IMR-90 (cell line): ENCODE measurements around the gene JPT2. TPM values are rescaled to one million over a fixed set of nuclear protein-coding genes. Genes with fewer than 3 reads are reported as not detected.

ENCODE experiments used
- ATAC-seq: fragments of 200-7000 bp; cut with Tn5 transposase; 2 replicates; pipeline ENCODE4 v1.9.1; 2020; ENCODE audit warnings: low read depth, mild to moderate bottlenecking, moderate library complexity
- BruUV-seq: library from RNA; stranded (reverse); fragments of 400-500 nt; replicated peaks from 2 replicates; lab custom pipeline; 2021; lab: Mats Ljungman, UMichigan
- CTCF ChIA-PET: fragments of 300-600 bp; formaldehyde crosslinking; extraction: SDS; loops from one replicate; lab custom pipeline; 2021; ENCODE audit warnings: antibody characterized with exemption; lab: Yijun Ruan, JAX
- POLR2A ChIA-PET: fragments of 300-600 bp; sonication (Branson Sonifier 250); formaldehyde crosslinking; loops from one replicate; lab custom pipeline; 2022; ENCODE audit warnings: antibody characterized with exemption; ENCODE audit not compliant: unreplicated experiment; lab: Charles Lee
- DNase-seq: peaks from one replicate; pipeline ENCODE4 v3.0.0; 2013
- H2AFZ ChIP-seq: replicated peaks from 2 replicates; pipeline ENCODE3; 2013; ENCODE audit warnings: low read length, mild to moderate bottlenecking; ENCODE audit not compliant: poor library complexity
- H2AK5ac ChIP-seq: 2 replicates; pipeline ENCODE4 v1.6.1; 2013; ENCODE audit warnings: low read depth, low read length, inconsistent platforms
- H2AK9ac ChIP-seq: replicated peaks from 2 replicates; pipeline ENCODE3; 2013; ENCODE audit warnings: mild to moderate bottlenecking, low read depth, low read length, moderate library complexity; ENCODE audit not compliant: poor library complexity
- H2BK120ac ChIP-seq: 2 replicates; pipeline ENCODE4 v1.6.1; 2013; ENCODE audit warnings: low read depth, low read length, inconsistent platforms
- H2BK15ac ChIP-seq: 3 replicates; pipeline ENCODE4 v1.6.1; 2013; ENCODE audit warnings: low read depth, low read length, inconsistent platforms
- H2BK20ac ChIP-seq: 2 replicates; pipeline ENCODE4 v1.6.1; 2013; ENCODE audit warnings: low read depth, mild to moderate bottlenecking, inconsistent platforms, low read length, moderate library complexity
- H2BK5ac ChIP-seq: 2 replicates; pipeline ENCODE4 v1.6.1; 2013; ENCODE audit warnings: mild to moderate bottlenecking, low read depth, low read length, inconsistent platforms; ENCODE audit not compliant: poor library complexity, severe bottlenecking
- H3K14ac ChIP-seq: replicated peaks from 2 replicates; pipeline ENCODE4 v1.6.1; 2013; ENCODE audit warnings: low read depth, low read length, inconsistent platforms
- H3K18ac ChIP-seq: 2 replicates; pipeline ENCODE4 v1.6.1; 2013; ENCODE audit warnings: low read depth, low read length, control low read depth
- H3K23ac ChIP-seq: 2 replicates; pipeline ENCODE4 v1.6.1; 2013; ENCODE audit warnings: low read depth, low read length, inconsistent platforms
- H3K27ac ChIP-seq: 2 replicates; pipeline ENCODE4 v1.5.1; 2013; ENCODE audit warnings: mild to moderate bottlenecking, control low read depth, low read length; ENCODE audit not compliant: insufficient read depth
- H3K27me3 ChIP-seq: 2 replicates; pipeline ENCODE4 v1.6.1; 2013; ENCODE audit warnings: low read length; ENCODE audit not compliant: control insufficient read depth, insufficient read depth
- H3K36me3 ChIP-seq: 2 replicates; pipeline ENCODE4 v1.6.1; 2013; ENCODE audit warnings: low read length, mixed read lengths; ENCODE audit not compliant: control insufficient read depth, insufficient read depth
- H3K4ac ChIP-seq: 2 replicates; pipeline ENCODE4 v1.6.1; 2013; ENCODE audit warnings: low read depth, low read length, inconsistent platforms
- H3K4me1 ChIP-seq: 2 replicates; pipeline ENCODE4 v1.6.1; 2013; ENCODE audit warnings: low read length, mixed read lengths; ENCODE audit not compliant: control insufficient read depth, insufficient read depth
- H3K4me2 ChIP-seq: 2 replicates; pipeline ENCODE4 v1.6.1; 2013; ENCODE audit warnings: low read depth, mild to moderate bottlenecking, control low read depth, low read length, moderate library complexity
- H3K4me3 ChIP-seq: 2 replicates; pipeline ENCODE4 v1.5.1; 2013; ENCODE audit warnings: low read depth, mild to moderate bottlenecking, control low read depth, low read length, moderate library complexity; ENCODE audit not compliant: insufficient read depth
- H3K56ac ChIP-seq: 2 replicates; pipeline ENCODE4 v1.6.1; 2013; ENCODE audit warnings: low read length, inconsistent platforms; ENCODE audit not compliant: insufficient read depth; ENCODE audit errors: extremely low read depth
- H3K79me1 ChIP-seq, 2 experiments: 2 replicates each; pipeline ENCODE4 v1.6.1; 2013; ENCODE audit warnings: low read length in 2 of 2, inconsistent platforms in 1 of 2, low read depth in 1 of 2
- H3K9ac ChIP-seq: 2 replicates; pipeline ENCODE4 v1.6.1; 2013; ENCODE audit warnings: low read depth, low read length, control low read depth
- H3K9me1 ChIP-seq: 2 replicates; pipeline ENCODE4 v1.6.1; 2013; ENCODE audit warnings: low read length, inconsistent platforms; ENCODE audit not compliant: insufficient read depth
- H3K9me3 ChIP-seq: 2 replicates; pipeline ENCODE4 v1.6.1; 2013; ENCODE audit warnings: low read length; ENCODE audit not compliant: control insufficient read depth, insufficient read depth
- H4K20me1 ChIP-seq: 2 replicates; pipeline ENCODE4 v1.6.1; 2013; ENCODE audit warnings: low read length, inconsistent platforms; ENCODE audit not compliant: insufficient read depth
- H4K5ac ChIP-seq: 2 replicates; pipeline ENCODE4 v1.6.1; 2013; ENCODE audit warnings: mild to moderate bottlenecking, low read depth, low read length, control low read depth
- H4K8ac ChIP-seq, 2 experiments: 2 replicates each; pipeline ENCODE4 v1.6.1; 2013; ENCODE audit warnings: low read depth in 2 of 2, low read length in 2 of 2, control low read depth in 1 of 2, inconsistent platforms in 1 of 2
- H4K91ac ChIP-seq: 2 replicates; pipeline ENCODE4 v1.6.1; 2013; ENCODE audit warnings: low read depth, low read length, inconsistent platforms; ENCODE audit not compliant: insufficient read depth
- BHLHE40 ChIP-seq: fragments of 150-350 bp; IDR thresholded peaks from 2 replicates; pipeline ENCODE4 v1.6.1; 2016; ENCODE audit warnings: mild to moderate bottlenecking, low read depth, low read length
- CEBPB ChIP-seq: IDR thresholded peaks from 2 replicates; pipeline ENCODE4 v1.6.1; 2012; ENCODE audit warnings: low read depth, low read length, improper control_type of control experiment
- CHD1 ChIP-seq: IDR thresholded peaks from 2 replicates; pipeline ENCODE4 v1.6.1; 2012; ENCODE audit warnings: low read depth, low read length, improper control_type of control experiment
- CTCF ChIP-seq: conservative IDR thresholded peaks from 2 replicates; pipeline ENCODE4 v1.5.1; 2012; ENCODE audit warnings: mild to moderate bottlenecking, low read depth, low read length, improper control_type of control experiment
- ELK1 ChIP-seq: fragments of 150-350 bp; IDR thresholded peaks from 2 replicates; pipeline ENCODE4 v1.6.1; 2016; ENCODE audit warnings: low read depth, mild to moderate bottlenecking, low read length, moderate library complexity, borderline replicate concordance
- FOS ChIP-seq: fragments of 150-350 bp; IDR thresholded peaks from 2 replicates; pipeline ENCODE4 v1.6.1; 2016; ENCODE audit warnings: low read depth, low read length
- MAFK ChIP-seq: IDR thresholded peaks from 2 replicates; pipeline ENCODE4 v1.6.1; 2012; ENCODE audit warnings: low read depth, low read length, improper control_type of control experiment
- MAZ ChIP-seq: IDR thresholded peaks from 2 replicates; pipeline ENCODE4 v1.6.1; 2012; ENCODE audit warnings: low read depth, mild to moderate bottlenecking, low read length, improper control_type of control experiment, moderate library complexity, borderline replicate concordance
- MXI1 ChIP-seq: IDR thresholded peaks from 2 replicates; pipeline ENCODE4 v1.6.1; 2012; ENCODE audit warnings: low read depth, mild to moderate bottlenecking, low read length, moderate library complexity, borderline replicate concordance
- NFE2L2 ChIP-seq: fragments of 150-350 bp; IDR thresholded peaks from 2 replicates; pipeline ENCODE4 v1.6.1; 2016; ENCODE audit warnings: low read depth, mild to moderate bottlenecking, low read length
- POLR2A ChIP-seq: IDR thresholded peaks from 2 replicates; pipeline ENCODE4 v1.6.1; 2012; ENCODE audit warnings: mild to moderate bottlenecking, low read depth, low read length
- RCOR1 ChIP-seq: IDR thresholded peaks from 2 replicates; pipeline ENCODE4 v1.6.1; 2012; ENCODE audit warnings: mild to moderate bottlenecking, low read length, improper control_type of control experiment; ENCODE audit not compliant: insufficient replicate concordance
- RFX5 ChIP-seq: IDR thresholded peaks from 2 replicates; pipeline ENCODE4 v1.8.0; 2012; ENCODE audit warnings: low read depth, mild to moderate bottlenecking, low read length, moderate library complexity
- SMC3 ChIP-seq: fragments of 150-350 bp; IDR thresholded peaks from 2 replicates; pipeline ENCODE4 v1.6.1; 2016; ENCODE audit warnings: low read depth, mild to moderate bottlenecking, antibody characterized with exemption, low read length, moderate library complexity
- USF2 ChIP-seq: fragments of 150-350 bp; IDR thresholded peaks from 2 replicates; pipeline ENCODE4 v1.6.1; 2017; ENCODE audit warnings: mild to moderate bottlenecking, antibody characterized with exemption, low read length, low read depth
- WGBS, 2 experiments: methylation state at CpG; one replicate each; pipeline versions ENCODE4 v1.1.5 to v1.1.7; 2013; ENCODE audit warnings: missing lambda C conversion rate in 2 of 2; ENCODE audit not compliant: insufficient read length in 1 of 2; ENCODE audit errors: extremely low coverage in 2 of 2; 5-methylcytosine and 5-hydroxymethylcytosine counted together
- dilution Hi-C: fragments of 300-500 bp; cut with HindIII; formaldehyde crosslinking; loops from one replicate; pipeline ENCODE4 v1.14.3; 2018; ENCODE audit warnings: low sequenced_read_pairs; ENCODE audit not compliant: unreplicated experiment
- in situ Hi-C: fragments of 300-500 bp; cut with MboI; formaldehyde crosslinking; loops from 3 replicates; pipeline ENCODE4 v1.14.3; 2019; ENCODE audit warnings: low sequenced_read_pairs, inconsistent platforms, mixed read lengths
- intact Hi-C: fragments of 100-400 bp; cut with micrococcal nuclease; formaldehyde crosslinking; loops from 2 replicates; pipeline ENCODE4 v1.10.0; 2022
- polyA plus RNA-seq, 3 experiments: library from polyadenylated mRNA; depleted of rRNA; stranded (reverse); fragments of >200 nt; gene quantifications; 2 replicates each; pipeline ENCODE4 v1.2.3, GENCODE V29; 2012; ENCODE audit warnings: low replicate concordance in 1 of 3
- total RNA-seq: library from RNA; depleted of rRNA; stranded (reverse); fragments of >200 nt; gene quantifications from 2 replicates; pipeline ENCODE4 v1.2.3, GENCODE V29; 2012

JPT2 gene
- total and polyA plus RNA-seq, 2 of the 4 experiments (the other 2 are of a cell fraction): 40.0 to 41.5 TPM

- no peak for DNase-seq
- in situ Hi-C loops: no loop called here
- CTCF ChIA-PET: interaction anchor here (0.7 kb wide), 1 partner anchor 35 kb away, joined by 3 read pairs; no protein-coding TSS in a partner anchor
- TF ChIP-seq BHLHE40: no peak
- no peak for TF ChIP-seq POLR2A
- no peak for TF ChIP-seq NFE2L2
- no peak for TF ChIP-seq RCOR1
- no peak for TF ChIP-seq USF2
- TF ChIP-seq FOS: no peak
- no peak for TF ChIP-seq CHD1
- TF ChIP-seq MAFK: no peak
- TF ChIP-seq SMC3: no peak
- TF ChIP-seq CTCF: no peak
- no peak for TF ChIP-seq MAZ
- no peak for TF ChIP-seq ELK1
- TF ChIP-seq CEBPB: no peak
- TF ChIP-seq MXI1: no peak
- no peak for TF ChIP-seq RFX5
Measured at GRCh38 chr16:1688807-1689560, 10.9 kb downstream of the JPT2 start.

More at GRCh38 chr16:1688807-1689560, 10.9 kb downstream of the JPT2 start:
- H2AK5ac ChIP-seq: no peak overlapping the region
- no peak overlapping the region for H3K56ac ChIP-seq
- no peak overlapping the region for H2BK5ac ChIP-seq
- no peaks in the 10 kb centered on the region for H3K27me3 ChIP-seq
- H3K36me3 ChIP-seq: peaks cover 32% of the 10 kb centered on the region
- H3K9ac ChIP-seq: no peak overlapping the region
- no peak overlapping the region for H2AK9ac ChIP-seq
- peaks cover 45 to 86% of the 10 kb centered on the region in 2 experiments for H3K79me1 ChIP-seq
- no peak overlapping the region for H2BK15ac ChIP-seq
- no peak overlapping the region for H4K91ac ChIP-seq
- no peak overlapping the region for H2AFZ ChIP-seq
- POLR2A ChIA-PET: no interaction called here
- WGBS, 2 experiments: 80% methylated on average over 2 of the region's 10 CpGs; no CpG with 5 or more reads in 1 of the 2 experiments
- intact Hi-C loops (no loop called here), dilution Hi-C loops (no loop called here)
- H3K4me3 ChIP-seq: no peak overlapping the region
- no TSS peak for BruUV-seq
- no peak overlapping the region for H4K8ac ChIP-seq
- no peak overlapping the region for H3K14ac ChIP-seq
- H3K9me3 ChIP-seq: no peaks in the 10 kb centered on the region; the same call in 1 of the 2 replicates
- peaks cover 10% of the 10 kb centered on the region for H3K4me1 ChIP-seq
- no peak overlapping the region for H3K4ac ChIP-seq
- no peak overlapping the region for H3K23ac ChIP-seq
- no peak overlapping the region for H2BK20ac ChIP-seq
- H3K18ac ChIP-seq: no peak overlapping the region
- ATAC-seq: no peak
- no peak overlapping the region for H4K5ac ChIP-seq
- H2BK120ac ChIP-seq: no peak overlapping the region
- no peak overlapping the region for H3K27ac ChIP-seq
- H4K20me1 ChIP-seq: peaks cover 37% of the 10 kb centered on the region
- H3K4me2 ChIP-seq: no peak overlapping the region
- H3K9me1 ChIP-seq: peaks cover 5% of the 10 kb centered on the region; the same call in 1 of the 2 replicates
